HEK293 (cell line): ENCODE results near the gene DLG2.

Experiments used
- CTCF ChIA-PET: fragments of 350-600 bp; formaldehyde crosslinking; extraction: SDS; loops from one replicate; lab custom pipeline; 2021; ENCODE audit warnings: antibody characterized with exemption; lab: Yijun Ruan, JAX
- POLR2A ChIA-PET: fragments of 300-600 bp; formaldehyde crosslinking; extraction: SDS; loops from one replicate; lab custom pipeline; 2020; ENCODE audit warnings: antibody characterized with exemption, inconsistent platforms; lab: Yijun Ruan, JAX
- H3K27ac ChIP-seq: fragments of 200-500 bp; sonication (Bioruptor generic); 2 replicates; pipeline ENCODE4 v1.5.1; 2014; ENCODE audit warnings: low read depth, low read length, control low read depth, inconsistent platforms; ENCODE audit errors: extremely low read depth
- H3K36me3 ChIP-seq, 2 experiments: fragments of 200-500 bp in 1 of 2; sonication (Bioruptor generic) in 1 of 2; 1 replicate in 1 of 2; 2 replicates in 1 of 2; pipeline ENCODE4 v1.5.1; 2014 to 2017; ENCODE audit warnings: inconsistent platforms in 2 of 2, low read length in 2 of 2; ENCODE audit not compliant: control insufficient read depth in 2 of 2, insufficient read depth in 1 of 2
- H3K4me1 ChIP-seq: fragments of 200-500 bp; sonication (Bioruptor generic); 2 replicates; pipeline ENCODE4 v1.5.1; 2014; ENCODE audit warnings: mild to moderate bottlenecking, low read length, inconsistent platforms; ENCODE audit not compliant: control insufficient read depth, insufficient read depth
- H3K4me3 ChIP-seq: 2 replicates; pipeline ENCODE4 v1.5.1; 2011; ENCODE audit warnings: low read depth, mild to moderate bottlenecking, control low read depth, low read length, moderate library complexity
- H3K9me3 ChIP-seq: fragments of 200-500 bp; sonication (Bioruptor generic); 2 replicates; pipeline ENCODE4 v1.5.1; 2014; ENCODE audit warnings: low read depth, low read length, inconsistent platforms; ENCODE audit not compliant: control insufficient read depth, insufficient read depth
- SCRT2 ChIP-seq: fragments of 450-650 bp; formaldehyde crosslinking; IDR thresholded peaks from 2 replicates; pipeline ENCODE4 v1.5.1; 2016; ENCODE audit warnings: missing biosample characterization, missing genetic modification characterization
- SP3 ChIP-seq: fragments of 450-650 bp; formaldehyde crosslinking; IDR thresholded peaks from 2 replicates; pipeline ENCODE4 v1.5.1; 2016; ENCODE audit warnings: missing biosample characterization, missing genetic modification characterization
- SP7 ChIP-seq: fragments of 450-650 bp; formaldehyde crosslinking; IDR thresholded peaks from 2 replicates; pipeline ENCODE4 v1.5.1; 2016; ENCODE audit warnings: missing biosample characterization, missing genetic modification characterization
- ZNF223 ChIP-seq: fragments of 450-650 bp; formaldehyde crosslinking; IDR thresholded peaks from 2 replicates; pipeline ENCODE4 v1.5.1; 2016; ENCODE audit warnings: missing biosample characterization, missing genetic modification characterization
- ZNF248 ChIP-seq: fragments of 450-650 bp; formaldehyde crosslinking; IDR thresholded peaks from 2 replicates; pipeline ENCODE4 v1.5.1; 2017; ENCODE audit warnings: missing biosample characterization, missing genetic modification characterization
- ZNF274 ChIP-seq, 2 experiments: fragments of 200-500 bp in 1 of 2; fragments of 450-650 bp in 1 of 2; sonication (Bioruptor generic) in 1 of 2; formaldehyde crosslinking in 1 of 2; IDR thresholded peaks; 2 replicates each; pipeline versions ENCODE4 v1.5.1 to v1.6.1; 2014 to 2016; ENCODE audit warnings: borderline replicate concordance in 1 of 2, inconsistent platforms in 1 of 2, low read length in 1 of 2, missing biosample characterization in 1 of 2, missing genetic modification characterization in 1 of 2
- ZNF501 ChIP-seq: fragments of 450-650 bp; formaldehyde crosslinking; IDR thresholded peaks from 2 replicates; pipeline ENCODE4 v1.5.1; 2016; ENCODE audit warnings: missing biosample characterization, missing genetic modification characterization
- ZNF518A ChIP-seq: fragments of 450-650 bp; formaldehyde crosslinking; conservative IDR thresholded peaks from 2 replicates; pipeline ENCODE4 v1.5.1; 2016; ENCODE audit warnings: low read depth, missing biosample characterization, missing genetic modification characterization
- ZNF530 ChIP-seq: fragments of 450-650 bp; formaldehyde crosslinking; IDR thresholded peaks from 2 replicates; pipeline ENCODE4 v1.5.1; 2016; ENCODE audit warnings: low read depth, missing biosample characterization, missing genetic modification characterization
- ZNF585B ChIP-seq: fragments of 450-650 bp; formaldehyde crosslinking; IDR thresholded peaks from 2 replicates; pipeline ENCODE4 v1.5.1; 2016; ENCODE audit warnings: missing biosample characterization, missing genetic modification characterization
- ZNF596 ChIP-seq: fragments of 450-650 bp; IDR thresholded peaks from 2 replicates; pipeline ENCODE4 v1.5.0; 2018; ENCODE audit warnings: missing biosample characterization, mild to moderate bottlenecking, missing genetic modification characterization, moderate library complexity
- ZNF658 ChIP-seq: fragments of 450-650 bp; formaldehyde crosslinking; IDR thresholded peaks from 2 replicates; pipeline ENCODE4; 2016; ENCODE audit warnings: missing biosample characterization, missing genetic modification characterization
- ZNF837 ChIP-seq: fragments of 450-650 bp; formaldehyde crosslinking; IDR thresholded peaks from 2 replicates; pipeline ENCODE4 v1.5.1; 2016; ENCODE audit warnings: missing biosample characterization, missing genetic modification characterization
- ZNF843 ChIP-seq: fragments of 450-650 bp; formaldehyde crosslinking; IDR thresholded peaks from 2 replicates; pipeline ENCODE4 v1.5.1; 2016; ENCODE audit warnings: missing biosample characterization, missing genetic modification characterization
- TF ChIP-seq, protein P1 (sequence below): fragments of 450-650 bp; formaldehyde crosslinking; IDR thresholded peaks from 2 replicates; pipeline ENCODE4 v1.5.1; 2017; ENCODE audit warnings: missing biosample characterization, missing genetic modification characterization
- TF ChIP-seq, protein P2 (sequence below): fragments of 450-650 bp; formaldehyde crosslinking; IDR thresholded peaks from 2 replicates; pipeline ENCODE4 v1.5.1; 2016; ENCODE audit warnings: missing biosample characterization, missing genetic modification characterization, borderline replicate concordance

Gene DLG2

GRCh38 chr11:83648610-83649527 is 1978.3 kb downstream of the DLG2 start:
- TF ChIP-seq SP7 (tag by site-specific recombination): no peak
- no peak for TF ChIP-seq ZNF658
- no peak for TF ChIP-seq ZNF837 (tag by site-specific recombination)
- no peak for TF ChIP-seq SCRT2 (tag by site-specific recombination)
- TF ChIP-seq ZNF518A (tag by site-specific recombination): no peak
- TF ChIP-seq, protein P1, sequence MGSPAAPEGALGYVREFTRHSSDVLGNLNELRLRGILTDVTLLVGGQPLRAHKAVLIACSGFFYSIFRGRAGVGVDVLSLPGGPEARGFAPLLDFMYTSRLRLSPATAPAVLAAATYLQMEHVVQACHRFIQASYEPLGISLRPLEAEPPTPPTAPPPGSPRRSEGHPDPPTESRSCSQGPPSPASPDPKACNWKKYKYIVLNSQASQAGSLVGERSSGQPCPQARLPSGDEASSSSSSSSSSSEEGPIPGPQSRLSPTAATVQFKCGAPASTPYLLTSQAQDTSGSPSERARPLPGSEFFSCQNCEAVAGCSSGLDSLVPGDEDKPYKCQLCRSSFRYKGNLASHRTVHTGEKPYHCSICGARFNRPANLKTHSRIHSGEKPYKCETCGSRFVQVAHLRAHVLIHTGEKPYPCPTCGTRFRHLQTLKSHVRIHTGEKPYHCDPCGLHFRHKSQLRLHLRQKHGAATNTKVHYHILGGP (tag by site-specific recombination): no peak
- no peak for TF ChIP-seq ZNF596 (tag by site-specific recombination)
- TF ChIP-seq, protein P2, sequence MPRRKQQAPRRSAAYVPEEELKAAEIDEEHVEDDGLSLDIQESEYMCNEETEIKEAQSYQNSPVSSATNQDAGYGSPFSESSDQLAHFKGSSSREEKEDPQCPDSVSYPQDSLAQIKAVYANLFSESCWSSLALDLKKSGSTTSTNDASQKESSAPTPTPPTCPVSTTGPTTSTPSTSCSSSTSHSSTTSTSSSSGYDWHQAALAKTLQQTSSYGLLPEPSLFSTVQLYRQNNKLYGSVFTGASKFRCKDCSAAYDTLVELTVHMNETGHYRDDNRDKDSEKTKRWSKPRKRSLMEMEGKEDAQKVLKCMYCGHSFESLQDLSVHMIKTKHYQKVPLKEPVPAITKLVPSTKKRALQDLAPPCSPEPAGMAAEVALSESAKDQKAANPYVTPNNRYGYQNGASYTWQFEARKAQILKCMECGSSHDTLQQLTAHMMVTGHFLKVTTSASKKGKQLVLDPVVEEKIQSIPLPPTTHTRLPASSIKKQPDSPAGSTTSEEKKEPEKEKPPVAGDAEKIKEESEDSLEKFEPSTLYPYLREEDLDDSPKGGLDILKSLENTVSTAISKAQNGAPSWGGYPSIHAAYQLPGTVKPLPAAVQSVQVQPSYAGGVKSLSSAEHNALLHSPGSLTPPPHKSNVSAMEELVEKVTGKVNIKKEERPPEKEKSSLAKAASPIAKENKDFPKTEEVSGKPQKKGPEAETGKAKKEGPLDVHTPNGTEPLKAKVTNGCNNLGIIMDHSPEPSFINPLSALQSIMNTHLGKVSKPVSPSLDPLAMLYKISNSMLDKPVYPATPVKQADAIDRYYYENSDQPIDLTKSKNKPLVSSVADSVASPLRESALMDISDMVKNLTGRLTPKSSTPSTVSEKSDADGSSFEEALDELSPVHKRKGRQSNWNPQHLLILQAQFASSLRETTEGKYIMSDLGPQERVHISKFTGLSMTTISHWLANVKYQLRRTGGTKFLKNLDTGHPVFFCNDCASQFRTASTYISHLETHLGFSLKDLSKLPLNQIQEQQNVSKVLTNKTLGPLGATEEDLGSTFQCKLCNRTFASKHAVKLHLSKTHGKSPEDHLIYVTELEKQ (tag by site-specific recombination): no peak
- TF ChIP-seq ZNF501 (tag by site-specific recombination): no peak
- TF ChIP-seq ZNF843 (tag by site-specific recombination): no peak
- TF ChIP-seq ZNF223 (tag by site-specific recombination): no peak
- no peak for TF ChIP-seq ZNF585B
- no peak for TF ChIP-seq ZNF248 (tag by site-specific recombination)
- TF ChIP-seq SP3 (tag by site-specific recombination): no peak
- TF ChIP-seq ZNF530 (tag by site-specific recombination): no peak
- TF ChIP-seq ZNF274 (IDR thresholded peaks at IDR 0.05; ENCODE audit: low read length): no peak
- no peak for TF ChIP-seq ZNF274 (tag by site-specific recombination; IDR thresholded peaks at IDR 0.05; ENCODE audit: borderline replicate concordance)
- no peak overlapping the region for H3K27ac ChIP-seq
- H3K36me3 ChIP-seq: no peaks in the 10 kb centered on the region
- ChIA-PET POLR2A (no interaction called here), CTCF (no interaction called here)
- H3K9me3 ChIP-seq: no peaks in the 10 kb centered on the region
- no peaks in the 10 kb centered on the region for H3K4me1 ChIP-seq
- no peak overlapping the region for H3K4me3 ChIP-seq
